Ovary (tissue), 3 donors: ENCODE measurements around the gene SELP.

Source experiments
- EP300 ChIP-seq: sonication (generic); formaldehyde crosslinking; IDR thresholded peaks from one replicate; pipeline ENCODE4 v1.6.1; 2017; ENCODE audit warnings: antibody characterized with exemption
- POLR2A ChIP-seq: fragments of 450-650 bp; IDR thresholded peaks from one replicate; pipeline ENCODE4 v1.6.1; 2017; ENCODE audit warnings: antibody characterized with exemption, mild to moderate bottlenecking, moderate library complexity
- TF ChIP-seq, protein P1 (sequence below), 3 donors: fragments of 450-650 bp in 2 of 3; fragments of 200-600 bp in 1 of 3; IDR thresholded peaks; one replicate each; pipeline versions ENCODE4 v1.5.1 to v1.8.0; 2016 to 2022; ENCODE audit warnings: antibody characterized with exemption in 3 of 3, mild to moderate bottlenecking in 1 of 3
- donor health status: DM: no; HTN: no; CAD: no.

DNA sequence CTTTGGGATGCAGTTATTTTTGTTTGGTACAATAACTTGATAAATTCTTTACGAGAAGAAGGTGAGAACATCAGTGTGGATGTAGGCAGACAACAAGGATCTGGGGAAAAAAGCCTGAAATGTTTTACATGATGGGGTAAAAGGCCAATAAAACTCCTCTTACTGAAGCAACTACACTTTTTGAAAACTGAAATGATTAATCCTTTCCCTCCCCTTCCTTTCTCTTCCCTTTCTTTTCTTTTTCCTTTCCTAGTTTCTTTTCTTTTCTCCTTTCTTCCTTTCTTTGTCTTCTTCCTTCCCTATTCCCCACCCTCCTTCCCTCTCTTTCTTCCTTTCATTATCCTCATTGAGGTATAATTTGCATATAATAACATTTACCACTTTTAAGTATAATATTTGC lies 68.2 kb downstream of the SELP start:
- TF ChIP-seq, protein P1, sequence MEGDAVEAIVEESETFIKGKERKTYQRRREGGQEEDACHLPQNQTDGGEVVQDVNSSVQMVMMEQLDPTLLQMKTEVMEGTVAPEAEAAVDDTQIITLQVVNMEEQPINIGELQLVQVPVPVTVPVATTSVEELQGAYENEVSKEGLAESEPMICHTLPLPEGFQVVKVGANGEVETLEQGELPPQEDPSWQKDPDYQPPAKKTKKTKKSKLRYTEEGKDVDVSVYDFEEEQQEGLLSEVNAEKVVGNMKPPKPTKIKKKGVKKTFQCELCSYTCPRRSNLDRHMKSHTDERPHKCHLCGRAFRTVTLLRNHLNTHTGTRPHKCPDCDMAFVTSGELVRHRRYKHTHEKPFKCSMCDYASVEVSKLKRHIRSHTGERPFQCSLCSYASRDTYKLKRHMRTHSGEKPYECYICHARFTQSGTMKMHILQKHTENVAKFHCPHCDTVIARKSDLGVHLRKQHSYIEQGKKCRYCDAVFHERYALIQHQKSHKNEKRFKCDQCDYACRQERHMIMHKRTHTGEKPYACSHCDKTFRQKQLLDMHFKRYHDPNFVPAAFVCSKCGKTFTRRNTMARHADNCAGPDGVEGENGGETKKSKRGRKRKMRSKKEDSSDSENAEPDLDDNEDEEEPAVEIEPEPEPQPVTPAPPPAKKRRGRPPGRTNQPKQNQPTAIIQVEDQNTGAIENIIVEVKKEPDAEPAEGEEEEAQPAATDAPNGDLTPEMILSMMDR (IDR thresholded peaks at IDR 0.05) = no peak
- no peak for TF ChIP-seq EP300
- no peak for TF ChIP-seq POLR2A
